ENCODE measurements around the gene HK3. TPM values are rescaled to one million over a fixed set of nuclear protein-coding genes. Genes with fewer than 3 reads are reported as not detected.

The HK3 gene
- total RNA-seq, 4 donors from 2014 or later, result 2.6 to 6.0 (median 4.7) TPM

GRCh38 chr5:176881021-176881749 is 18.0 kb downstream of the HK3 start:
- Histone ChIP-seq H3K9me3 (no peaks in the 10 kb centered on the region), H3K27me3 (peaks cover 35% of the 10 kb centered on the region), H3K4me1 (no peaks in the 10 kb centered on the region), H3K4me3 (no peak overlapping the region), H3K27ac (no peak overlapping the region), H3K36me3 (no peaks in the 10 kb centered on the region)
- no peak for DNase-seq
- in situ Hi-C loops (cut with MboI; ENCODE audit: low pct_ligation_motif_present in 1 of 4, low pct_unique_long_range_greater_than_20kb in 1 of 4, low sequenced_read_pairs in 3 of 4) (no loop called here), intact Hi-C loops (cut with DNase I; ENCODE audit: low total_unique reads) (no loop called here)
- 85% methylated on average over 28 of the region's 28 CpGs; no CpG with 5 or more reads in 1 of the 2 donors for WGBS, 2 donors (ENCODE audit: low coverage in 1 of 2)
- TF ChIP-seq EP300 (IDR thresholded peaks at IDR 0.05; ENCODE audit: low read depth) (no peak), POLR2A (IDR thresholded peaks at IDR 0.05) (no peak), POLR2AphosphoS5 (IDR thresholded peaks at IDR 0.05) (no peak)
- TF ChIP-seq, protein P1, sequence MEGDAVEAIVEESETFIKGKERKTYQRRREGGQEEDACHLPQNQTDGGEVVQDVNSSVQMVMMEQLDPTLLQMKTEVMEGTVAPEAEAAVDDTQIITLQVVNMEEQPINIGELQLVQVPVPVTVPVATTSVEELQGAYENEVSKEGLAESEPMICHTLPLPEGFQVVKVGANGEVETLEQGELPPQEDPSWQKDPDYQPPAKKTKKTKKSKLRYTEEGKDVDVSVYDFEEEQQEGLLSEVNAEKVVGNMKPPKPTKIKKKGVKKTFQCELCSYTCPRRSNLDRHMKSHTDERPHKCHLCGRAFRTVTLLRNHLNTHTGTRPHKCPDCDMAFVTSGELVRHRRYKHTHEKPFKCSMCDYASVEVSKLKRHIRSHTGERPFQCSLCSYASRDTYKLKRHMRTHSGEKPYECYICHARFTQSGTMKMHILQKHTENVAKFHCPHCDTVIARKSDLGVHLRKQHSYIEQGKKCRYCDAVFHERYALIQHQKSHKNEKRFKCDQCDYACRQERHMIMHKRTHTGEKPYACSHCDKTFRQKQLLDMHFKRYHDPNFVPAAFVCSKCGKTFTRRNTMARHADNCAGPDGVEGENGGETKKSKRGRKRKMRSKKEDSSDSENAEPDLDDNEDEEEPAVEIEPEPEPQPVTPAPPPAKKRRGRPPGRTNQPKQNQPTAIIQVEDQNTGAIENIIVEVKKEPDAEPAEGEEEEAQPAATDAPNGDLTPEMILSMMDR (IDR thresholded peaks at IDR 0.05), result no peak

- DNase-seq, result no peak
- H3K9me3 ChIP-seq, result no peaks in the 10 kb centered on the region
- peaks cover 42% of the 10 kb centered on the region for H3K27me3 ChIP-seq
- no peak overlapping the region for H3K4me3 ChIP-seq
- in situ Hi-C loops (cut with MboI; ENCODE audit: low pct_ligation_motif_present in 1 of 4, low pct_unique_long_range_greater_than_20kb in 1 of 4, low sequenced_read_pairs in 3 of 4) (no loop called here), intact Hi-C loops (cut with DNase I; ENCODE audit: low total_unique reads) (no loop called here)
- WGBS, 2 donors (ENCODE audit: low coverage in 1 of 2), result 80% methylated on average over 22 of the region's 26 CpGs; no CpG with 5 or more reads in 1 of the 2 donors
- H3K4me1 ChIP-seq, result no peaks in the 10 kb centered on the region
- TF ChIP-seq POLR2A (IDR thresholded peaks at IDR 0.05) (no peak), POLR2AphosphoS5 (IDR thresholded peaks at IDR 0.05) (no peak), EP300 (IDR thresholded peaks at IDR 0.05; ENCODE audit: low read depth) (no peak)
- TF ChIP-seq, protein P1 (IDR thresholded peaks at IDR 0.05), result no peak
- no peak overlapping the region for H3K27ac ChIP-seq
- H3K36me3 ChIP-seq, result no peaks in the 10 kb centered on the region
Measured at GRCh38 chr5:176880366-176881020, 18.7 kb downstream of the HK3 start.

DNA sequence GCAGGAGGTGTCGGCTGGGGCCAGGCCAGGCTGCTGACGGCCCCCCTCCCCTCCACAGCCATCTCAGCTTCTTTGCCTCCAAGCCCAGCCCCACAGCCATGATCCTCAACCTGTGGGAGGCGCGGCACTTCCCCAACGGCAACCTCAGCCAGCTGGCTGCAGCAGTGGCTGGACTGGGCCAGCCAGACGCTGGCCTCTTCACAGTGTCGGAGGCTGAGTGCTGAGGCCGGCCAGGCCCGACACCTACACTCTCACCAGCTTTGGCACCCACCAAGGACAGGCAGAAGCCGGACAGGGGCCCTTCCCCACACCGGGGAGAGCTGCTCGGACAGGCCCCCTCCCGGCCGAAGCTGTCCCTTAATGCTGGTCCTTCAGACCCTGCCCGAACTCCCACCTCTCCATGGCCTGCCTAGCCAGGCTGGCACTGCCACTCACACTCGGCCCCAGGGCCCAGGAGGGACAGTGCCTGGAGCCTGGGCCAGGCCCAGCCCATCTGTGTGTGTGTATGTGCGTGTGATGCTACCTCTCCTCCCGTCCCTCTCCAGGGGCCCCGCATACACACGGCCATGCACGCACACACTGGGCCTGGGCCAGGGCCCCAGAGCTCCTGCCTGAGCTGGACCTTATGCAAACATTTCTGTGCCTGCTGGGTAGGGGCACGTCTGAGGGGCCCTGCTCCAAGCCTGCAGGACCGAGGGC is 19.3 kb downstream of the HK3 start:
- Histone ChIP-seq H3K4me1 (no peaks in the 10 kb centered on the region), H3K4me3 (no peak overlapping the region), H3K36me3 (no peaks in the 10 kb centered on the region), H3K27ac (no peak overlapping the region), H3K27me3 (peaks cover 47% of the 10 kb centered on the region), H3K9me3 (no peaks in the 10 kb centered on the region)
- intact Hi-C loops (cut with DNase I; ENCODE audit: low total_unique reads) (no loop called here), in situ Hi-C loops (cut with MboI; ENCODE audit: low pct_ligation_motif_present in 1 of 4, low pct_unique_long_range_greater_than_20kb in 1 of 4, low sequenced_read_pairs in 3 of 4) (no loop called here)
- TF ChIP-seq, protein P1 (IDR thresholded peaks at IDR 0.05), result no peak
- no peak for TF ChIP-seq EP300 (IDR thresholded peaks at IDR 0.05; ENCODE audit: low read depth)
- TF ChIP-seq POLR2A (IDR thresholded peaks at IDR 0.05), result no peak
- TF ChIP-seq POLR2AphosphoS5 (IDR thresholded peaks at IDR 0.05), result no peak
- 69% methylated on average over 21 of the region's 23 CpGs; no CpG with 5 or more reads in 1 of the 2 donors for WGBS, 2 donors (ENCODE audit: low coverage in 1 of 2)
- DNase-seq, result no peak

Data from transverse colon (tissue), 4 donors.